Peyer's patch (tissue), 4 donors: ENCODE results near the gene DPYSL5. TPM values are rescaled to one million over a fixed set of nuclear protein-coding genes. Genes with fewer than 3 reads are reported as not detected.

ENCODE experiments used
- DNase-seq, 3 donors: peaks; one replicate each; pipeline ENCODE4 v3.0.0-alpha.2; 2017 to 2019
- H3K27ac ChIP-seq, 4 donors: fragments of 200-600 bp; sonication (generic); one replicate each; pipeline ENCODE4 v1.5.1; 2016 to 2019
- H3K27me3 ChIP-seq, 2 donors: fragments of 200-600 bp; sonication (generic); one replicate each; pipeline ENCODE4 v1.5.1; 2019
- H3K36me3 ChIP-seq, 3 donors: fragments of 200-600 bp; sonication (generic); one replicate each; pipeline ENCODE4 v1.5.1; 2016 to 2019
- H3K4me1 ChIP-seq, 4 donors: fragments of 200-600 bp; sonication (generic); one replicate each; pipeline ENCODE4 v1.5.1; 2016 to 2019
- H3K4me3 ChIP-seq, 4 donors: fragments of 200-600 bp; sonication (generic); 1 replicate in 3 of 4; 2 replicates in 1 of 4; pipeline ENCODE4 v1.5.1; 2016 to 2019; ENCODE audit warnings: mild to moderate bottlenecking in 1 of 4
- H3K9me3 ChIP-seq, 4 donors: fragments of 200-600 bp; sonication (generic); one replicate each; pipeline ENCODE4 v1.5.1; 2016 to 2019; ENCODE audit warnings: mild to moderate bottlenecking in 1 of 4
- CTCF ChIP-seq, 6 experiments: fragments of 450-650 bp in 4 of 6; fragments of 200-600 bp in 2 of 6; sonication (generic) in 1 of 6; IDR thresholded peaks; one replicate each; pipeline ENCODE4 v1.5.1; 2017 to 2019; ENCODE audit warnings: antibody characterized with exemption in 6 of 6, mild to moderate bottlenecking in 3 of 6, moderate library complexity in 1 of 6
- POLR2A ChIP-seq, 2 donors: fragments of 450-650 bp; IDR thresholded peaks; one replicate each; pipeline ENCODE4 v1.5.1; 2017; ENCODE audit warnings: antibody characterized with exemption in 2 of 2, mild to moderate bottlenecking in 2 of 2, moderate library complexity in 2 of 2
- total RNA-seq, 4 donors: library from RNA; depleted of rRNA; stranded (reverse); fragments of >200 nt; gene quantifications; one replicate each; pipeline ENCODE4 v1.1.0, GENCODE V29; 2016

DPYSL5 gene
- total RNA-seq, 4 donors from 2014 or later: 0.13 to 0.83 TPM; not detected in 2

DNA sequence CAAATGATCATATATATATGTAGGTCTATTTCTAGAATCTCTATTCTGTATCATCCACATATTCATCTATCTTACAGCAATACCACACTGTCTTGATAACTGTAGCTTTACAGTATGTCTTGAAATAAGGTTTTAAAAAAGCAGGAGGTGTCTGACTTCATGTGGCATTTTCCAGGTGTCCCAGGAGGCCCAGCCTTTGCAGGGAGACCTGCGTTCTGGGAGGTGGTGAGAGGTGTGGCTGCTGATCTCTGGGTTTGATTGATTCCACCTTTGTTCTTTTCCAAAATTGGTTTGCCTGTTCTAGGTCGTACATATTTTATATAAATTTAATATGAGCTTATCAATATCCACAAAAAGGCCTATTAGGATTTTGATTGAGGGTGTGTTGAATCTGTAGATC lies 26.6 kb downstream of the DPYSL5 start:
- H3K27me3 ChIP-seq: no peaks in the 10 kb centered on the region
- no peaks in the 10 kb centered on the region for H3K36me3 ChIP-seq
- H3K27ac ChIP-seq: no peak overlapping the region
- H3K4me1 ChIP-seq: no peaks in the 10 kb centered on the region
- no peak for DNase-seq
- H3K9me3 ChIP-seq: no peaks in the 10 kb centered on the region
- TF ChIP-seq CTCF (IDR thresholded peaks at IDR 0.05) (no peak), POLR2A (IDR thresholded peaks at IDR 0.05) (no peak)
- no peak overlapping the region for H3K4me3 ChIP-seq

GRCh38 chr2:26875065-26875634 lies 27.2 kb downstream of the DPYSL5 start:
- no peaks in the 10 kb centered on the region for H3K4me1 ChIP-seq
- H3K27ac ChIP-seq: no peak overlapping the region
- H3K36me3 ChIP-seq: no peaks in the 10 kb centered on the region
- no peak overlapping the region for H3K4me3 ChIP-seq
- H3K9me3 ChIP-seq: no peaks in the 10 kb centered on the region
- H3K27me3 ChIP-seq: no peaks in the 10 kb centered on the region
- no peak for TF ChIP-seq POLR2A (IDR thresholded peaks at IDR 0.05)
- no peak for TF ChIP-seq CTCF (IDR thresholded peaks at IDR 0.05)
- no peak for DNase-seq

DNA sequence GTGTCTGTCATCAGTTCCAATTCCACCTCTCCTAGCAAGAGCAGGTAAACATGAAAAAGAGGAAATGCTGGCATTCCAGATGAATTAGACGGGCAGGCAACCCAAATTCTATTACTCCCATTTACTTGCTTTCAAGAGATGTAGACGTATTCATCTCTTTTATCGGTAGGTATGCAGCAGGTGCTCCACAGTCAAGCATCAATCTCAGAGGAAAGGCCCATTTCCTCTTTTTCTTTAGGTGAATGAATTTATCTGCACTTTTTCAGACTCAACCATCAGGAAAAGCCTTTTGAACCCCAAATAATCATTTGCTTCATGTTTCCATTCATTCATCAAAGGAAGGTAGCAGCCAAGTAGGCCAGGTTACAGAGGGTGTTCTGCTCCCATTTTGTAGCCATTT lies 27.9 kb downstream of the DPYSL5 start:
- no peak for TF ChIP-seq POLR2A (IDR thresholded peaks at IDR 0.05)
- TF ChIP-seq CTCF (IDR thresholded peaks at IDR 0.05): no peak
- H3K4me1 ChIP-seq: no peaks in the 10 kb centered on the region
- DNase-seq: no peak
- no peaks in the 10 kb centered on the region for H3K27me3 ChIP-seq
- H3K9me3 ChIP-seq: no peaks in the 10 kb centered on the region
- H3K27ac ChIP-seq: no peak overlapping the region
- H3K4me3 ChIP-seq: no peak overlapping the region
- no peaks in the 10 kb centered on the region for H3K36me3 ChIP-seq

DNA sequence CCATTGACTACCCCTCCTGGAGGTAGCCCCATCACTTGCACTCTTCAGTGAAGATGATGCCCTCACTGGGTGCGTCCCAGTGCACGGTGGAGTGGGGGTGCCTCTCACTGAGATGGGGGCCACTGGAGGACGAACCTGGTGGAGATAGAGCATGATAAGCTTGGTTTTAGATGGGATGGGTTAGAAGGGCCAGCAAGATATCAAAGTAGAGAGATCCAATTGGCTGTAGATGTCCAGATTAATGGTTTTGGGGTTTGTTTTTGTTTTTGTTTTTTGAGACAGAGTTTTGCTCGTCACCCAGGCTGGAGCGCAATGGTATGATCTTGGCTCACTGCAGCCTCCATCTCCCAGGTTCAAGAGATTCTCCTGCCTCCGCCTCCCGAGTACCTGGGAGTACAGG lies 28.3 kb downstream of the DPYSL5 start:
- no peak for DNase-seq
- H3K9me3 ChIP-seq: no peaks in the 10 kb centered on the region
- no peaks in the 10 kb centered on the region for H3K4me1 ChIP-seq
- no peak for TF ChIP-seq POLR2A (IDR thresholded peaks at IDR 0.05)
- TF ChIP-seq CTCF (IDR thresholded peaks at IDR 0.05): no peak
- no peak overlapping the region for H3K4me3 ChIP-seq
- no peaks in the 10 kb centered on the region for H3K27me3 ChIP-seq
- no peak overlapping the region for H3K27ac ChIP-seq
- H3K36me3 ChIP-seq: no peaks in the 10 kb centered on the region

GRCh38 chr2:26877276-26877675 lies 29.3 kb downstream of the DPYSL5 start:
- DNase-seq: no peak
- no peaks in the 10 kb centered on the region for H3K27me3 ChIP-seq
- TF ChIP-seq POLR2A (IDR thresholded peaks at IDR 0.05): no peak
- H3K36me3 ChIP-seq: no peaks in the 10 kb centered on the region
- H3K4me3 ChIP-seq: no peak overlapping the region
- no peaks in the 10 kb centered on the region for H3K9me3 ChIP-seq
- H3K27ac ChIP-seq: no peak overlapping the region
- no peaks in the 10 kb centered on the region for H3K4me1 ChIP-seq

GRCh38 chr2:26880161-26880560 lies 32.2 kb downstream of the DPYSL5 start:
- Histone ChIP-seq H3K27ac (no peak overlapping the region), H3K4me3 (no peak overlapping the region), H3K9me3 (no peaks in the 10 kb centered on the region), H3K4me1 (no peaks in the 10 kb centered on the region), H3K36me3 (no peaks in the 10 kb centered on the region), H3K27me3 (no peaks in the 10 kb centered on the region)
- DNase-seq: no peak
- TF ChIP-seq POLR2A (IDR thresholded peaks at IDR 0.05) (no peak), CTCF (IDR thresholded peaks at IDR 0.05) (no peak)
